MM.1S (cell line): ENCODE measurements around the gene CEACAM19.

ENCODE experiments used
- CTCF ChIP-seq: fragments of 300-600 bp; sonication (generic); IDR thresholded peaks from 2 replicates; pipeline ENCODE4 v1.5.1; 2016; ENCODE audit warnings: antibody characterized with exemption, low read length, mixed read lengths
- EZH2 ChIP-seq: fragments of 300-600 bp; sonication (generic); optimal IDR thresholded peaks from 2 replicates; pipeline ENCODE3; 2017; ENCODE audit warnings: low read depth, mild to moderate bottlenecking, antibody characterized with exemption, low read length, mixed read lengths
- EZH2phosphoT487 ChIP-seq: fragments of 300-600 bp; sonication (generic); IDR thresholded peaks from 2 replicates; pipeline ENCODE4 v1.6.1; 2018; ENCODE audit warnings: antibody characterized with exemption, low read length

- no peak for TF ChIP-seq EZH2
- TF ChIP-seq CTCF: no peak
- no peak for TF ChIP-seq EZH2phosphoT487
These were observed 10.9 kb downstream of the CEACAM19 start for GRCh38 chr19:44681992-44682790.
